Neural progenitor cell (in vitro differentiated cells): Measurements from ENCODE around the gene MAP4K2.

Experiments used
- EZH2 ChIP-seq: fragments of 200-600 bp; sonication (generic); IDR thresholded peaks from 2 replicates; pipeline ENCODE4 v1.6.1; 2017; ENCODE audit warnings: antibody characterized with exemption, mild to moderate bottlenecking, moderate library complexity
- EZH2phosphoT487 ChIP-seq: fragments of 200-600 bp; sonication (generic); IDR thresholded peaks from 2 replicates; pipeline ENCODE4 v1.6.1; 2017; ENCODE audit warnings: antibody characterized with exemption
- TF ChIP-seq, protein P1 (sequence below): fragments of 200-600 bp; sonication (generic); IDR thresholded peaks from 2 replicates; pipeline ENCODE4 v1.5.1; 2017; ENCODE audit warnings: antibody characterized with exemption, mild to moderate bottlenecking

GRCh38 chr11:64776875-64777274, 26.1 kb downstream of the MAP4K2 start:
- TF ChIP-seq, protein P1, sequence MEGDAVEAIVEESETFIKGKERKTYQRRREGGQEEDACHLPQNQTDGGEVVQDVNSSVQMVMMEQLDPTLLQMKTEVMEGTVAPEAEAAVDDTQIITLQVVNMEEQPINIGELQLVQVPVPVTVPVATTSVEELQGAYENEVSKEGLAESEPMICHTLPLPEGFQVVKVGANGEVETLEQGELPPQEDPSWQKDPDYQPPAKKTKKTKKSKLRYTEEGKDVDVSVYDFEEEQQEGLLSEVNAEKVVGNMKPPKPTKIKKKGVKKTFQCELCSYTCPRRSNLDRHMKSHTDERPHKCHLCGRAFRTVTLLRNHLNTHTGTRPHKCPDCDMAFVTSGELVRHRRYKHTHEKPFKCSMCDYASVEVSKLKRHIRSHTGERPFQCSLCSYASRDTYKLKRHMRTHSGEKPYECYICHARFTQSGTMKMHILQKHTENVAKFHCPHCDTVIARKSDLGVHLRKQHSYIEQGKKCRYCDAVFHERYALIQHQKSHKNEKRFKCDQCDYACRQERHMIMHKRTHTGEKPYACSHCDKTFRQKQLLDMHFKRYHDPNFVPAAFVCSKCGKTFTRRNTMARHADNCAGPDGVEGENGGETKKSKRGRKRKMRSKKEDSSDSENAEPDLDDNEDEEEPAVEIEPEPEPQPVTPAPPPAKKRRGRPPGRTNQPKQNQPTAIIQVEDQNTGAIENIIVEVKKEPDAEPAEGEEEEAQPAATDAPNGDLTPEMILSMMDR = no peak
- TF ChIP-seq EZH2phosphoT487 (no peak), EZH2 (no peak)
